ENCODE results near the gene LRRC17. TPM values are rescaled to one million over a fixed set of nuclear protein-coding genes. Genes with fewer than 3 reads are reported as not detected.

LRRC17 gene
- total and polyA plus RNA-seq, 9 of the 15 experiments (the other 6 are each of a cell fraction or from before 2014, with no cell fraction given), result 0.03 to 0.18 (median 0.12) TPM; not detected in 5

GRCh38 chr7:102983602-102984001 lies 70.8 kb downstream of the LRRC17 start (continued):
- TF ChIP-seq ELF1 (tag; IDR thresholded peaks at IDR 0.05) (no peak), MBD2 (IDR thresholded peaks at IDR 0.05; ENCODE audit: borderline replicate concordance, low read depth) (no peak), CTCFL (IDR thresholded peaks at IDR 0.05; ENCODE audit: borderline replicate concordance, insufficient read depth, low read depth, low read length, poor library complexity, severe bottlenecking) (no peak), SMARCC2 (IDR thresholded peaks at IDR 0.05; ENCODE audit: low read depth) (no peak), ZNF655 (CRISPR knock-in tag; IDR thresholded peaks at IDR 0.05) (no peak), KLF16 (IDR thresholded peaks at IDR 0.05) (peak; percentile 87), ZNF561 (CRISPR knock-in tag; conservative IDR thresholded peaks at IDR 0.05) (no peak), CHD4 (IDR thresholded peaks at IDR 0.05; ENCODE audit: insufficient read depth, insufficient replicate concordance, low read depth, low read length, poor library complexity, severe bottlenecking) (no peak), ZNF316 (IDR thresholded peaks at IDR 0.05) (no peak), SREBF1 (IDR thresholded peaks at IDR 0.05; ENCODE audit: borderline replicate concordance, low read depth, low read length) (no peak), NFE2 (IDR thresholded peaks at IDR 0.05; ENCODE audit: low read depth) (0 out of 2 replicates have a peak, but pooled peaks have one; percentile 19), BRF1 (IDR thresholded peaks at IDR 0.05; ENCODE audit: borderline replicate concordance, extremely low read depth, insufficient read length) (no peak), ELF4 (CRISPR knock-in tag; IDR thresholded peaks at IDR 0.05) (no peak), CBX1 (IDR thresholded peaks at IDR 0.05; ENCODE audit: low read depth) (no peak), RNF219 (CRISPR knock-in tag; IDR thresholded peaks at IDR 0.05) (no peak), PYGO2 (tag; IDR thresholded peaks at IDR 0.05) (0 out of 2 replicates have a peak, but pooled peaks have one; percentile 53), TFAP4 (CRISPR knock-in tag; IDR thresholded peaks at IDR 0.05; ENCODE audit: borderline replicate concordance) (no peak), MYBL2 (IDR thresholded peaks at IDR 0.05; ENCODE audit: low read depth) (no peak), MYBL2 (CRISPR knock-in tag; IDR thresholded peaks at IDR 0.05; ENCODE audit: borderline replicate concordance) (no peak), HNRNPUL1 (IDR thresholded peaks at IDR 0.05; ENCODE audit: low read length) (no peak), DIDO1 (tag; IDR thresholded peaks at IDR 0.05; ENCODE audit: low read depth) (no peak), MITF (IDR thresholded peaks at IDR 0.05) (peak; percentile 59; the same call in 1 of the 2 replicates)
